H1 (cell line): Measurements from ENCODE around the gene PRADC1. TPM values are rescaled to one million over a fixed set of nuclear protein-coding genes. Genes with fewer than 3 reads are reported as not detected.

Experiments used
- CTCF ChIA-PET: fragments of 300-600 bp; sonication (Branson Sonifier 250); formaldehyde crosslinking; loops from one replicate; lab custom pipeline; 2021; ENCODE audit not compliant: partially characterized antibody; lab: Charles Lee
- POLR2A ChIA-PET: fragments of 300-600 bp; sonication (Branson Sonifier 250); formaldehyde crosslinking; loops from one replicate; lab custom pipeline; 2021; ENCODE audit warnings: inconsistent platforms; ENCODE audit not compliant: partially characterized antibody; lab: Charles Lee
- DNase-seq, 2 experiments: peaks; one replicate each; pipeline versions ENCODE4 v3.0.0 to v3.0.0-alpha.2; 2010 to 2022; ENCODE audit warnings: low spot score in 2 of 2, low read depth in 1 of 2, mixed read lengths in 1 of 2
- FAIRE-seq: peaks from 2 replicates; lab custom pipeline; 2011; peaks lifted over from hg19 to GRCh38; lab: Jason Lieb, UNC
- H2AFZ ChIP-seq: 2 replicates; pipeline ENCODE4 v1.8.1; 2012; ENCODE audit warnings: low read length, inconsistent platforms
- H2AK5ac ChIP-seq: 2 replicates; pipeline ENCODE4 v1.6.1; 2013; ENCODE audit warnings: low read depth, low read length
- H2BK120ac ChIP-seq: replicated peaks from 2 replicates; pipeline ENCODE3; 2013; ENCODE audit warnings: low read depth, low read length, inconsistent platforms
- H2BK12ac ChIP-seq: 2 replicates; pipeline ENCODE4 v1.6.1; 2013; ENCODE audit warnings: low read depth, low read length
- H2BK15ac ChIP-seq: 2 replicates; pipeline ENCODE4 v1.6.1; 2013; ENCODE audit warnings: low read length
- H2BK20ac ChIP-seq: 2 replicates; pipeline ENCODE4 v1.6.1; 2013; ENCODE audit warnings: low read length
- H2BK5ac ChIP-seq: 2 replicates; pipeline ENCODE4 v1.6.1; 2013; ENCODE audit warnings: low read depth, low read length
- H3K14ac ChIP-seq: 2 replicates; pipeline ENCODE4 v1.6.1; 2013; ENCODE audit warnings: inconsistent platforms; ENCODE audit not compliant: insufficient read length
- H3K18ac ChIP-seq: 2 replicates; pipeline ENCODE4 v1.6.1; 2013; ENCODE audit warnings: low read length; ENCODE audit errors: extremely low read depth
- H3K23ac ChIP-seq: 2 replicates; pipeline ENCODE4 v1.6.1; 2013; ENCODE audit warnings: inconsistent platforms; ENCODE audit not compliant: insufficient read length
- H3K23me2 ChIP-seq: 2 replicates; pipeline ENCODE4 v1.6.1; 2013; ENCODE audit warnings: low read depth, low read length
- H3K27ac ChIP-seq: 2 replicates; pipeline ENCODE4 v1.6.1; 2011; ENCODE audit warnings: low read depth, low read length, inconsistent platforms
- H3K27me3 ChIP-seq, 4 experiments: replicated peaks in 1 of 4; 1 replicate in 1 of 4; 2 replicates in 3 of 4; pipeline versions ENCODE4 v1.6.1 to v1.8.1; 2011 to 2013; ENCODE audit warnings: low read length in 3 of 4, mild to moderate bottlenecking in 3 of 4, inconsistent platforms in 2 of 4, mixed read lengths in 2 of 4, moderate library complexity in 1 of 4; ENCODE audit not compliant: control insufficient read depth in 3 of 4, insufficient read depth in 3 of 4; ENCODE audit errors: extremely low read depth in 1 of 4
- H3K36me3 ChIP-seq, 4 experiments: 2 replicates each; pipeline versions ENCODE4 v1.6.1 to v1.8.1; 2011 to 2013; ENCODE audit warnings: mild to moderate bottlenecking in 4 of 4, low read length in 3 of 4, moderate library complexity in 2 of 4, control low read depth in 1 of 4, inconsistent platforms in 1 of 4; ENCODE audit not compliant: insufficient read depth in 4 of 4, control insufficient read depth in 2 of 4
- H3K4ac ChIP-seq: replicated peaks from 2 replicates; pipeline ENCODE3; 2013; ENCODE audit warnings: low read length, low read depth, mixed read lengths, inconsistent platforms; ENCODE audit not compliant: insufficient read length
- H3K4me1 ChIP-seq, 4 experiments: replicated peaks in 1 of 4; 1 replicate in 1 of 4; 2 replicates in 3 of 4; pipeline versions ENCODE4 v1.6.1 to v1.8.1; 2011 to 2013; ENCODE audit warnings: low read length in 3 of 4, inconsistent platforms in 2 of 4, mixed read lengths in 1 of 4; ENCODE audit not compliant: insufficient read depth in 4 of 4, control insufficient read depth in 3 of 4
- H3K4me2 ChIP-seq, 2 experiments: 2 replicates each; pipeline versions ENCODE4 v1.6.1 to v1.8.1; 2011 to 2013; ENCODE audit warnings: low read depth in 2 of 2, low read length in 2 of 2, control low read depth in 1 of 2, inconsistent platforms in 1 of 2, mild to moderate bottlenecking in 1 of 2; ENCODE audit not compliant: insufficient read depth in 1 of 2
- H3K4me3 ChIP-seq, 4 experiments: fragments of 200-600, 300-600 bp in 1 of 4; sonication (generic), shearing (Covaris generic), sonication (Bioruptor Twin) in 1 of 4; 2 replicates each; pipeline versions ENCODE4 v1.5.1 to v1.8.1; 2011 to 2016; ENCODE audit warnings: low read length in 4 of 4, low read depth in 3 of 4, control low read depth in 2 of 4, inconsistent platforms in 2 of 4, mild to moderate bottlenecking in 2 of 4, mixed read lengths in 1 of 4, moderate library complexity in 1 of 4; ENCODE audit not compliant: insufficient read depth in 2 of 4; ENCODE audit errors: extremely low read depth in 1 of 4
- H3K56ac ChIP-seq: replicated peaks from 2 replicates; pipeline ENCODE3; 2013; ENCODE audit warnings: low read depth, mild to moderate bottlenecking, mixed read lengths, low read length, inconsistent platforms; ENCODE audit not compliant: insufficient read length
- H3K79me1 ChIP-seq: 2 replicates; pipeline ENCODE4 v1.6.1; 2013; ENCODE audit warnings: low read depth, low read length, control low read depth
- H3K79me2 ChIP-seq, 2 experiments: 2 replicates each; pipeline versions ENCODE4 v1.6.1 to v1.8.1; 2012 to 2013; ENCODE audit warnings: low read length in 2 of 2, mild to moderate bottlenecking in 2 of 2, inconsistent platforms in 1 of 2; ENCODE audit not compliant: insufficient read depth in 2 of 2, control insufficient read depth in 1 of 2
- H3K9ac ChIP-seq, 4 experiments: replicated peaks in 1 of 4; 1 replicate in 1 of 4; 2 replicates in 3 of 4; pipeline versions ENCODE4 v1.6.1 to v1.8.1; 2011 to 2013; ENCODE audit warnings: low read depth in 3 of 4, low read length in 3 of 4, control low read depth in 2 of 4, mild to moderate bottlenecking in 2 of 4, moderate library complexity in 2 of 4, inconsistent platforms in 1 of 4; ENCODE audit errors: extremely low read depth in 1 of 4
- H3K9me3 ChIP-seq, 2 experiments: 2 replicates each; pipeline versions ENCODE4 v1.6.1 to v1.8.1; 2012 to 2013; ENCODE audit warnings: mild to moderate bottlenecking in 2 of 2, moderate library complexity in 2 of 2, control low read depth in 1 of 2, inconsistent platforms in 1 of 2, low read depth in 1 of 2, low read length in 1 of 2, mixed read lengths in 1 of 2; ENCODE audit not compliant: insufficient read depth in 2 of 2
- H4K20me1 ChIP-seq, 2 experiments: replicated peaks in 1 of 2; 2 replicates each; pipeline versions ENCODE3 to v1.8.1; 2011 to 2013; ENCODE audit warnings: inconsistent platforms in 2 of 2, low read length in 2 of 2, mild to moderate bottlenecking in 1 of 2; ENCODE audit not compliant: insufficient read depth in 2 of 2, control insufficient read depth in 1 of 2
- H4K5ac ChIP-seq: 2 replicates; pipeline ENCODE4 v1.6.1; 2013; ENCODE audit warnings: low read length, low read depth, mixed read lengths, inconsistent platforms; ENCODE audit not compliant: insufficient read length
- H4K8ac ChIP-seq: 2 replicates; pipeline ENCODE4 v1.8.0; 2013; ENCODE audit warnings: mild to moderate bottlenecking, moderate library complexity, low read length, inconsistent platforms; ENCODE audit not compliant: insufficient read depth; ENCODE audit errors: extremely low read depth
- H4K91ac ChIP-seq: replicated peaks from 2 replicates; pipeline ENCODE3; 2013; ENCODE audit warnings: low read length, mixed read lengths, inconsistent platforms; ENCODE audit not compliant: insufficient read length
- BCL11A ChIP-seq, 2 experiments: IDR thresholded peaks; one replicate each; pipeline ENCODE4 v1.6.1; 2011; ENCODE audit warnings: low read depth in 2 of 2, low read length in 2 of 2, mild to moderate bottlenecking in 2 of 2
- BRCA1 ChIP-seq: IDR thresholded peaks from 2 replicates; pipeline ENCODE4 v1.6.1; 2012; ENCODE audit warnings: low read depth, low read length, improper control_type of control experiment
- CTBP2 ChIP-seq: IDR thresholded peaks from 2 replicates; pipeline ENCODE4 v1.7.0; 2011; ENCODE audit warnings: borderline replicate concordance, mild to moderate bottlenecking, moderate library complexity, mixed read lengths, low read length; ENCODE audit not compliant: insufficient read depth, insufficient read length
- EP300 ChIP-seq, 2 experiments: IDR thresholded peaks; 1 replicate in 1 of 2; 2 replicates in 1 of 2; pipeline ENCODE4 v1.6.1; 2011 to 2012; ENCODE audit warnings: low read depth in 2 of 2, low read length in 2 of 2, mild to moderate bottlenecking in 2 of 2, borderline replicate concordance in 1 of 2, inconsistent platforms in 1 of 2, moderate library complexity in 1 of 2
- KDM1A ChIP-seq: fragments of 200-600, 300-600 bp; sonication (generic); IDR thresholded peaks from 2 replicates; pipeline ENCODE4 v1.7.1; 2016; ENCODE audit warnings: mild to moderate bottlenecking, low read length, borderline replicate concordance
- KDM5A ChIP-seq: fragments of 200-600 bp; IDR thresholded peaks from 2 replicates; pipeline ENCODE4 v1.7.1; 2012; ENCODE audit warnings: mild to moderate bottlenecking, low read length, inconsistent platforms, mixed read lengths
- MAFK ChIP-seq: IDR thresholded peaks from 2 replicates; pipeline ENCODE4 v1.6.1; 2012; ENCODE audit warnings: low read depth, mild to moderate bottlenecking, improper control_type of control experiment, low read length
- POU5F1 ChIP-seq: IDR thresholded peaks from 2 replicates; pipeline ENCODE4 v1.6.1; 2011; ENCODE audit warnings: low read depth, mild to moderate bottlenecking, low read length, moderate library complexity
- RFX5 ChIP-seq: IDR thresholded peaks from 2 replicates; pipeline ENCODE4 v1.6.1; 2011; ENCODE audit warnings: low read depth, low read length, improper control_type of control experiment, borderline replicate concordance
- SIX5 ChIP-seq: IDR thresholded peaks from 2 replicates; pipeline ENCODE4 v1.6.1; 2011; ENCODE audit warnings: mild to moderate bottlenecking, low read depth, low read length
- WGBS, 2 experiments: shearing (Covaris generic) in 1 of 2; methylation state at CpG; one replicate each; pipeline versions ENCODE4 v1.1.6 to v1.1.7; 2013 to 2015; ENCODE audit warnings: low lambda C conversion rate in 2 of 2, mixed read lengths in 2 of 2, inconsistent platforms in 1 of 2, low coverage in 1 of 2, missing lambda C conversion rate in 1 of 2; ENCODE audit not compliant: insufficient replicate concordance in 2 of 2, insufficient coverage in 1 of 2, insufficient read length in 1 of 2; ENCODE audit errors: extremely low coverage in 1 of 2, missing lambda C conversion rate in 1 of 2; 5-methylcytosine and 5-hydroxymethylcytosine counted together
- polyA plus RNA-seq, 7 experiments: library from polyadenylated mRNA; depleted of rRNA in 3 of 7; stranded (reverse) in 5 of 7; unstranded in 2 of 7; fragments of >200 nt in 5 of 7; fragments of 200-250 nt in 2 of 7; gene quantifications; 1 replicate in 5 of 7; 2 replicates in 1 of 7; 4 replicates in 1 of 7; pipeline versions ENCODE4 v1.2.1 to v1.2.3, GENCODE V29; 2011 to 2013; ENCODE audit warnings: missing spikeins in 2 of 7, mixed read lengths in 2 of 7
- total RNA-seq: library from RNA; stranded (reverse); fragmentation: NEBNext Ultra II Directional; extraction: Animal tissue kit (Norgen Biotek cat#: 25700); gene quantifications from 2 replicates; pipeline ENCODE4 v1.2.1, GENCODE V29; 2021

PRADC1 gene
- total and polyA plus RNA-seq, 2 of the 8 experiments (the other 6 are each of a cell fraction or from before 2014, with no cell fraction given) = 8.9 to 13.1 TPM

DNA sequence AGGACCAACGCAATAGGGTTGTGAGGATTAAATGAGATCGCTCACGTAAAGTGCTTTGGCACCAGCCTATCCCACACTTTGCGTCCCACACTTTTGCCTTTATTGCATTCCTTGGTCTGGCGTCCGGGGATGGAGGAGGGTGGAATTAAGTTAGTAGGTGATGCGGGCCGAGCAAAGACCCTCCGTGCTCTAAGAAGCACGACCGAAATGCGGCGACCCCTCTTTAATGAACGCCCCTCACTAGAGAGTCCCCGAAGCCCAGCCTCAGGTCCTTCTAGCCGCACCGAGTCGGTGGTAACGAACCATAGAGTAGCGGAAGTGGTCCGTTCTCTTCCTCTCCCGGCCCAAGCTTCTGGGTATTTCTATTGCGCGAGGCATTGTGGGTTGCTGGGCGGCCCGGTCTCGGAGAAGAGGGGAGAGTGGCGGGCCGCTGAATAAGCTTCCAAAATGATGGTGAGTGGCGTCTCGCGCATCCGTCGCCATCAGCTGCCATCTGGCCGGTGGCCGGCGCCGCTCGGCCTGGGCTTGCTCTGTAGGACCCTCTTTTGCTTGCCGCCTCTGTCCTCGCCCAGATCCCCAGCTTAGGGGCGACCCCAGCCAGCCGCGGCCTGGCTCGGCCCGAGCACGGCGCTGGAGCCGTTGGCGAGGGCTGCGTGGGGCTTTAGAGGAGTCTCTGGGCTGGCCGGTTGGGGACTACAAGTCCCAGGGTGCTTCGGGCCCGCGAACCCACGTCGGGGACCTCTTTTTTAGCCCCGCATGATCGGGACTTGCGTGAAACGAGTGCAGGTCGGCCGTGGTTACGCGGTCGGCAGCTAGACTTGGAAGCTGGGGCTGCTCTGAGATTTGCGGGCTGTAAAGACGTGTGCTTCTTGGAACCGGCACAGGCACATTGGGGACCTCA is 1.1 kb upstream of the PRADC1 start, which contains the start of gene CCT7:
Gene CCT7, plus strand, starts transcription at position 377 of the 901 bp plus-strand sequence. Its CDS starts 71 bp downstream, at position 448.
- Histone ChIP-seq H4K5ac (peak within 1 kb of the TSS; percentile 40), H2BK15ac (no peak within 1 kb of the TSS; the same call in 1 of the 2 replicates), H4K91ac (peak within 1 kb of the TSS; percentile 38), H3K14ac (no peak within 1 kb of the TSS), H2BK120ac (no peak within 1 kb of the TSS), H4K8ac (peak within 1 kb of the TSS; percentile 96; the same call in 1 of the 2 replicates), H3K4me1 (peaks cover 10 to 21% (median 16%) of the 10 kb centered on the region in 4 experiments; a peak in 6 of 7 replicates), H3K79me2 (peaks cover 46 to 51% of the 10 kb centered on the region in 2 experiments), H3K27me3 (no peaks in the 10 kb centered on the region; a peak in 2 of 7 replicates), H2BK5ac (peak within 1 kb of the TSS; percentile 91), H2AK5ac (no peak within 1 kb of the TSS; the same call in 1 of the 2 replicates), H3K23ac (no peak within 1 kb of the TSS), H3K9ac (peak within 1 kb of the TSS; percentile 94 to 97 (median 95)), H3K56ac (peak within 1 kb of the TSS; percentile 16), H3K4me3 (peak within 1 kb of the TSS; percentile 82 to 93 (median 88)), H3K23me2 (peaks cover 21% of the 10 kb centered on the region), H3K4me2 (peak within 1 kb of the TSS; percentile 94 to 99), H2BK12ac (peak within 1 kb of the TSS; percentile 28; the same call in 1 of the 2 replicates), H3K27ac (peak within 1 kb of the TSS; percentile 89), H3K9me3 (no peaks in the 10 kb centered on the region), H3K79me1 (peaks cover 8% of the 10 kb centered on the region), H4K20me1 (peaks cover 9 to 26% of the 10 kb centered on the region in 2 experiments), H3K4ac (no peak within 1 kb of the TSS), H2AFZ (peak within 1 kb of the TSS; percentile 82; the same call in 1 of the 2 replicates), H2BK20ac (no peak within 1 kb of the TSS), H3K18ac (peak within 1 kb of the TSS; percentile 52), H3K36me3 (peaks cover 0 to 8% (median 5%) of the 10 kb centered on the region in 4 experiments; a peak in 5 of 8 replicates)
- POLR2A ChIA-PET = interaction anchor here (0.6 to 8.8 kb wide), 25 partner anchors 11 to 1472 kb away, joined by 3 to 113 read pairs (median 4); partner anchors contain the start of genes EGR4, FBXO41, NOTO and RAB11FIP5
- CTCF ChIA-PET = interaction anchor here (0.6 to 10.2 kb wide), 5 partner anchors 12 to 57 kb away, joined by 3 to 51 read pairs (median 19); partner anchors contain the start of gene SMYD5
- 1% methylated on average over 66 of the region's 69 CpGs; no CpG with 5 or more reads in 1 of the 2 experiments for WGBS, 2 experiments
- DNase-seq = peak in 1 of 2 experiments; percentile 84
- no peak for FAIRE-seq
- no peak for TF ChIP-seq KDM1A
- no peak for TF ChIP-seq POU5F1
- TF ChIP-seq BCL11A (IDR thresholded peaks at IDR 0.05; ENCODE audit: low read depth in 2 of 2, low read length in 2 of 2) = no peak
- TF ChIP-seq RFX5 = no peak
- TF ChIP-seq MAFK = no peak
- TF ChIP-seq KDM5A = no peak
- TF ChIP-seq EP300 (IDR thresholded peaks at IDR 0.05; ENCODE audit: borderline replicate concordance in 1 of 2, low read depth in 2 of 2, low read length in 2 of 2) = peak in 1 of 2 experiments; percentile 43; a peak in 1 of 3 replicates
- TF ChIP-seq CTBP2 = no peak
- no peak; the same call in 1 of the 2 replicates for TF ChIP-seq SIX5
- no peak for TF ChIP-seq BRCA1
